ENCODE measurements around the gene ROR1. TPM values are rescaled to one million over a fixed set of nuclear protein-coding genes. Genes with fewer than 3 reads are reported as not detected.

The ROR1 gene
- total and polyA plus RNA-seq, 2 of the 4 experiments (the other 2 are of a cell fraction), result 4.4 to 10.0 TPM

GRCh38 chr1:63865561-63865960, 91.7 kb downstream of the ROR1 start:
- H2AK9ac ChIP-seq (replicated peaks; ENCODE audit: low read depth, low read length, poor library complexity), result no peak overlapping the region
- H3K4ac ChIP-seq (ENCODE audit: low read depth, low read length), result no peak overlapping the region
- dilution Hi-C loops (cut with HindIII; ENCODE audit: low sequenced_read_pairs, unreplicated experiment) (no loop called here), intact Hi-C loops (cut with micrococcal nuclease) (no loop called here), in situ Hi-C loops (cut with MboI; ENCODE audit: low sequenced_read_pairs) (no loop called here)
- H4K91ac ChIP-seq (ENCODE audit: insufficient read depth, low read depth, low read length), result no peak overlapping the region
- no peaks in the 10 kb centered on the region; a peak in 2 of 4 replicates for H3K79me1 ChIP-seq (ENCODE audit: low read depth in 1 of 2, low read length in 2 of 2)
- ATAC-seq (ENCODE audit: low read depth) (no peak), DNase-seq (no peak)
- no peak overlapping the region for H3K18ac ChIP-seq (ENCODE audit: low read depth, low read length)
- H3K9ac ChIP-seq (ENCODE audit: low read depth, low read length), result no peak overlapping the region
- H2BK20ac ChIP-seq (ENCODE audit: low read depth, low read length), result no peak overlapping the region
- CTCF ChIA-PET, result interaction anchor here (1.1 kb wide), 1 partner anchor 10 kb away, joined by 4 read pairs; no protein-coding TSS in a partner anchor
- H2AK5ac ChIP-seq (ENCODE audit: low read depth, low read length), result no peak overlapping the region
- POLR2A ChIA-PET (ENCODE audit: unreplicated experiment), result no interaction called here
- H4K20me1 ChIP-seq (ENCODE audit: insufficient read depth, low read length), result no peaks in the 10 kb centered on the region
- TF ChIP-seq MAFK (IDR thresholded peaks at IDR 0.05; ENCODE audit: low read depth, low read length) (0 out of 2 replicates have a peak, but pooled peaks have one; percentile 2), FOS (IDR thresholded peaks at IDR 0.05; ENCODE audit: low read depth, low read length) (no peak)
- H3K9me3 ChIP-seq (ENCODE audit: control insufficient read depth, insufficient read depth, low read length), result no peaks in the 10 kb centered on the region
- H3K4me3 ChIP-seq (ENCODE audit: insufficient read depth, low read depth, low read length), result no peak overlapping the region
- H3K4me1 ChIP-seq (ENCODE audit: control insufficient read depth, insufficient read depth, low read length), result no peaks in the 10 kb centered on the region; the same call in 1 of the 2 replicates
- BruUV-seq (replicated peaks), result no TSS peak
- H3K9me1 ChIP-seq (ENCODE audit: insufficient read depth, low read length), result no peaks in the 10 kb centered on the region
- H4K8ac ChIP-seq (ENCODE audit: low read depth in 2 of 2, low read length in 2 of 2), result no peak overlapping the region
- no peak overlapping the region for H4K5ac ChIP-seq (ENCODE audit: low read depth, low read length)
- no peaks in the 10 kb centered on the region for H3K27me3 ChIP-seq (ENCODE audit: control insufficient read depth, insufficient read depth, low read length)
- no peak overlapping the region for H3K23ac ChIP-seq (ENCODE audit: low read depth, low read length)
- WGBS, 2 experiments (ENCODE audit: extremely low coverage in 2 of 2, insufficient read length in 1 of 2), result 83% methylated on average over 2 of the region's 4 CpGs; no CpG with 5 or more reads in 1 of the 2 experiments
- no peak overlapping the region for H2BK15ac ChIP-seq (ENCODE audit: low read depth, low read length)
- H2AFZ ChIP-seq (replicated peaks; ENCODE audit: low read length, poor library complexity), result no peak overlapping the region
- H3K27ac ChIP-seq (ENCODE audit: insufficient read depth, low read length), result no peak overlapping the region
- no peak overlapping the region for H2BK5ac ChIP-seq (ENCODE audit: low read depth, low read length, poor library complexity, severe bottlenecking)
- no peak overlapping the region for H3K14ac ChIP-seq (replicated peaks; ENCODE audit: low read depth, low read length)
- H2BK120ac ChIP-seq (ENCODE audit: low read depth, low read length), result no peak overlapping the region
- H3K56ac ChIP-seq (ENCODE audit: extremely low read depth, insufficient read depth, low read length), result no peak overlapping the region
- H3K4me2 ChIP-seq (ENCODE audit: low read depth, low read length), result no peak overlapping the region
- no peaks in the 10 kb centered on the region for H3K36me3 ChIP-seq (ENCODE audit: control insufficient read depth, insufficient read depth, low read length)
